GM12878 (cell line): ENCODE results near the gene GPR171. TPM values are rescaled to one million over a fixed set of nuclear protein-coding genes. Genes with fewer than 3 reads are reported as not detected.

Experiments used
- ATAC-seq: fragments of 200-7000 bp; cut with Tn5 transposase; 3 replicates; pipeline ENCODE4 v1.9.1; 2020; ENCODE audit warnings: mild to moderate bottlenecking, moderate library complexity
- BruUV-seq: library from RNA; stranded (reverse); fragments of 400-500 nt; replicated peaks from 2 replicates; lab custom pipeline; 2021; lab: Mats Ljungman, UMichigan
- CTCF ChIA-PET: fragments of 300-600 bp; sonication (Branson Sonifier 250); formaldehyde crosslinking; extraction: SDS; loops from one replicate; lab custom pipeline; 2021; ENCODE audit warnings: inconsistent platforms; lab: Yijun Ruan, JAX
- POLR2A ChIA-PET: fragments of 350-600 bp; formaldehyde crosslinking; extraction: SDS; loops from one replicate; lab custom pipeline; 2021; ENCODE audit warnings: inconsistent platforms; lab: Charles Lee
- RAD21 ChIA-PET: fragments of 300-600 bp; sonication (Branson Sonifier 250); formaldehyde crosslinking; loops from one replicate; lab custom pipeline; 2023; ENCODE audit warnings: antibody characterized with exemption; ENCODE audit not compliant: unreplicated experiment; lab: Charles Lee
- SMC1A ChIA-PET: fragments of 300-600 bp; sonication (Branson Sonifier 250); formaldehyde crosslinking; loops from one replicate; lab custom pipeline; 2023; ENCODE audit not compliant: unreplicated experiment, uncharacterized antibody; lab: Charles Lee
- DNase-seq: peaks from one replicate; pipeline ENCODE4 v3.0.0-alpha.2; 2011; ENCODE audit warnings: low read depth, low spot score
- FAIRE-seq: peaks from 3 replicates; lab custom pipeline; 2011; peaks lifted over from hg19 to GRCh38; lab: Jason Lieb, UNC
- H2AFZ ChIP-seq: 2 replicates; pipeline ENCODE4 v1.6.0; 2011; ENCODE audit warnings: low read depth, low read length, control low read depth; ENCODE audit not compliant: control insufficient read depth
- H3K27ac ChIP-seq: 2 replicates; pipeline ENCODE4 v1.5.1; 2011; ENCODE audit warnings: control low read depth; ENCODE audit not compliant: control insufficient read depth, insufficient read depth
- H3K27me3 ChIP-seq, 2 experiments: replicated peaks in 1 of 2; 2 replicates each; pipeline versions ENCODE4 v1.6.0 to v1.6.1; 2011; ENCODE audit warnings: low read length in 1 of 2; ENCODE audit not compliant: control insufficient read depth in 2 of 2, insufficient read depth in 2 of 2
- H3K36me3 ChIP-seq, 2 experiments: 2 replicates each; pipeline ENCODE4 v1.5.1; 2011; ENCODE audit warnings: low read length in 1 of 2; ENCODE audit not compliant: control insufficient read depth in 2 of 2, insufficient read depth in 2 of 2
- H3K4me1 ChIP-seq: 2 replicates; pipeline ENCODE4 v1.6.1; 2011; ENCODE audit warnings: mild to moderate bottlenecking, low read length, moderate library complexity, mixed read lengths; ENCODE audit not compliant: control insufficient read depth, insufficient read depth
- H3K4me2 ChIP-seq: 2 replicates; pipeline ENCODE4 v1.6.0; 2011; ENCODE audit warnings: control low read depth; ENCODE audit not compliant: control insufficient read depth, insufficient read depth
- H3K4me3 ChIP-seq: fragments of 200-600 bp; sonication (generic); 2 replicates; pipeline ENCODE4 v1.5.1; 2016
- H3K79me2 ChIP-seq: 2 replicates; pipeline ENCODE4 v1.6.0; 2011; ENCODE audit warnings: low read length; ENCODE audit not compliant: control insufficient read depth, insufficient read depth
- H3K9ac ChIP-seq: 2 replicates; pipeline ENCODE4 v1.8.0; 2011; ENCODE audit warnings: low read length, control low read depth, mixed read lengths; ENCODE audit not compliant: control insufficient read depth, insufficient read depth
- H3K9me3 ChIP-seq: replicated peaks from 3 replicates; pipeline ENCODE4 v1.5.1; 2011; ENCODE audit warnings: mild to moderate bottlenecking, low read length; ENCODE audit not compliant: control insufficient read depth, insufficient read depth
- H4K20me1 ChIP-seq: 2 replicates; pipeline ENCODE4 v1.6.0; 2011; ENCODE audit not compliant: control insufficient read depth, insufficient read depth
- BACH1 ChIP-seq: fragments of 450-650 bp; IDR thresholded peaks from 2 replicates; pipeline ENCODE4 v1.6.1; 2017; ENCODE audit warnings: mild to moderate bottlenecking, borderline replicate concordance
- BCL11A ChIP-seq: IDR thresholded peaks from 2 replicates; pipeline ENCODE4 v1.6.1; 2011; ENCODE audit warnings: low read depth, low read length
- BCL3 ChIP-seq: IDR thresholded peaks from 2 replicates; pipeline ENCODE4 v1.6.1; 2011; ENCODE audit warnings: borderline replicate concordance, low read depth, mild to moderate bottlenecking, moderate library complexity, low read length; ENCODE audit not compliant: insufficient read depth, poor library complexity, severe bottlenecking
- CUX1 ChIP-seq: IDR thresholded peaks from 2 replicates; pipeline ENCODE4 v1.6.1; 2012; ENCODE audit warnings: improper control_type of control experiment, low read depth, low read length; ENCODE audit not compliant: insufficient replicate concordance
- E2F8 ChIP-seq: fragments of 450-650 bp; IDR thresholded peaks from 2 replicates; pipeline ENCODE4 v1.6.1; 2018; ENCODE audit warnings: mild to moderate bottlenecking, low read depth, moderate library complexity; ENCODE audit not compliant: partially characterized antibody
- EP300 ChIP-seq, 2 experiments: fragments of 150-350 bp in 1 of 2; IDR thresholded peaks; 2 replicates each; pipeline ENCODE4 v1.6.1; 2011 to 2012; ENCODE audit warnings: low read depth in 2 of 2, low read length in 2 of 2, borderline replicate concordance in 1 of 2, improper control_type of control experiment in 1 of 2, inconsistent platforms in 1 of 2; ENCODE audit not compliant: control insufficient read depth in 1 of 2
- IKZF1 ChIP-seq: fragments of 450-650 bp; conservative IDR thresholded peaks from 2 replicates; pipeline ENCODE4 v1.6.1; 2017; ENCODE audit warnings: antibody characterized with exemption, mild to moderate bottlenecking
- PAX8 ChIP-seq: fragments of 450-650 bp; IDR thresholded peaks from 2 replicates; pipeline ENCODE4 v1.6.1; 2017; ENCODE audit warnings: mild to moderate bottlenecking, moderate library complexity
- RUNX3 ChIP-seq: IDR thresholded peaks from 2 replicates; pipeline ENCODE4 v1.6.1; 2012; ENCODE audit warnings: low read length, inconsistent platforms
- SIN3A ChIP-seq: IDR thresholded peaks from 2 replicates; pipeline ENCODE4 v1.6.1; 2012; ENCODE audit warnings: low read depth, low read length, improper control_type of control experiment
- WRNIP1 ChIP-seq: IDR thresholded peaks from 2 replicates; pipeline ENCODE4 v1.6.1; 2011; ENCODE audit warnings: low read depth, low read length, improper control_type of control experiment, borderline replicate concordance
- ZBTB33 ChIP-seq: fragments of 450-650 bp; IDR thresholded peaks from 2 replicates; pipeline ENCODE4 v1.6.1; 2017; ENCODE audit warnings: mild to moderate bottlenecking
- WGBS: methylation state at CpG from one replicate; pipeline ENCODE4 v1.1.6; 2016; ENCODE audit warnings: low lambda C conversion rate; ENCODE audit not compliant: insufficient replicate concordance, insufficient coverage; ENCODE audit errors: missing lambda C conversion rate; 5-methylcytosine and 5-hydroxymethylcytosine counted together
- in situ Hi-C: fragments of 300-500 bp; cut with MboI; formaldehyde crosslinking; loops from 9 replicates; pipeline ENCODE4 v1.14.3; 2018; ENCODE audit warnings: mixed read lengths
- intact Hi-C: fragments of 100-400 bp; cut with micrococcal nuclease; formaldehyde crosslinking; loops from one replicate; pipeline ENCODE4 v1.14.2; 2022; ENCODE audit not compliant: unreplicated experiment
- polyA plus RNA-seq, 11 experiments: library from polyadenylated mRNA; depleted of rRNA in 4 of 11; unstranded in 6 of 11; stranded (reverse) in 5 of 11; fragments of >200 nt; fragmentation: Nextera tagmentation in 4 of 11; fragmentation: Illumina TruSeq in 1 of 11; extraction: Ambion mirVana in 4 of 11; extraction: Trizol in 1 of 11; gene quantifications; 1 replicate in 1 of 11; 2 replicates in 10 of 11; pipeline versions ENCODE4 v1.2.1 to v1.2.3, GENCODE V29; 2011 to 2016; ENCODE audit warnings: inconsistent platforms in 2 of 11, missing spikeins in 2 of 11, low read depth in 1 of 11
- total RNA-seq, 4 experiments: library from RNA; depleted of rRNA in 3 of 4; stranded (reverse); fragments of >200 nt in 3 of 4; fragmentation: Illumina TruSeq in 1 of 4; extraction: Trizol in 1 of 4; gene quantifications; 2 replicates each; pipeline versions ENCODE4 v1.2.1 to v1.2.3, GENCODE V29; 2013 to 2021

Gene GPR171
- total and polyA plus RNA-seq, 10 of the 15 experiments (the other 5 are each of a cell fraction or from before 2014, with no cell fraction given): 0.05 to 0.07 TPM; not detected in 8

DNA sequence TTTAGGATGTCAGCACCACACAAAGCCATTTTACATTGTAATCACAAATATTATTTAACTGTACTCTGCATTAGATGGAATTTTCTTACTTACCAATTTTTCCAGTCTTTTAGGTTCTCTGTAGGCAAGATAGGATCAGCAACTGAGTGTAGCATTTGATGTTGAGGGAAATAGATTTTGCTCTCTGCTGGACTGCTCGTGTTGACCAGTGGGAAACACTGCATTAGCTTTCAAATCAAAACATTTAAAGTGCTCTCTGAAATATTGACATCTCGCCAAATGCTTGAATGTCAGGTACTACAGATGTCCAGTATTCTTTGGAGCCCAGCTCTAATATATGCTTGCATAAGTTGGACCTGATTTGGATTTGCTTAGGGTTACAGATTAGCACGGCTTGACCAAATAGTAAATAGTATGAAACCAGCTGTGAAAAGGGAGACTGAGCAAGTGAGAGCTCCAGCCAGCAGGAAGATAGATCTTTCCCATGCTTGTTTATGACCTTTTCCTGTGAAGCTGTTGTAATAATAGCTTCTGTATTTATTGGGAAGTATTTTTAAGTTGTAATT lies 45.8 kb upstream of the GPR171 start:
- no peaks in the 10 kb centered on the region for H3K36me3 ChIP-seq
- H3K27ac ChIP-seq: no peak overlapping the region
- in situ Hi-C loops (no loop called here), intact Hi-C loops (no loop called here)
- RAD21 ChIA-PET: no interaction called here
- H4K20me1 ChIP-seq: no peaks in the 10 kb centered on the region
- H3K79me2 ChIP-seq: no peaks in the 10 kb centered on the region
- no peak overlapping the region for H3K4me3 ChIP-seq
- DNase-seq: no peak
- no peaks in the 10 kb centered on the region for H3K4me1 ChIP-seq
- peaks cover 0 to 2% of the 10 kb centered on the region in 2 experiments; a peak in 1 of 4 replicates for H3K27me3 ChIP-seq
- no peak for FAIRE-seq
- SMC1A ChIA-PET: interaction anchor here (1.3 kb wide), 1 partner anchor 43 kb away, joined by 4 read pairs; no protein-coding TSS in a partner anchor
- POLR2A ChIA-PET: no interaction called here
- no peaks in the 10 kb centered on the region for H3K9me3 ChIP-seq
- H2AFZ ChIP-seq: no peak overlapping the region
- WGBS: 12% methylated on average over 3 of the region's 3 CpGs
- no TSS peak for BruUV-seq
- no peak overlapping the region for H3K9ac ChIP-seq
- CTCF ChIA-PET: interaction anchor here (0.7 to 1.4 kb wide), 3 partner anchors 9 to 20 kb away, joined by 3 to 7 read pairs (median 4); no protein-coding TSS in a partner anchor
- ATAC-seq: no peak
- no peak overlapping the region for H3K4me2 ChIP-seq
- no peak for TF ChIP-seq SIN3A
- no peak for TF ChIP-seq WRNIP1
- no peak for TF ChIP-seq ZBTB33
- no peak for TF ChIP-seq BCL11A
- no peak for TF ChIP-seq PAX8
- no peak for TF ChIP-seq IKZF1
- TF ChIP-seq CUX1: no peak
- no peak for TF ChIP-seq E2F8
- no peak for TF ChIP-seq RUNX3
- no peak for TF ChIP-seq EP300 (IDR thresholded peaks at IDR 0.05; ENCODE audit: borderline replicate concordance in 1 of 2, control insufficient read depth in 1 of 2, low read depth in 2 of 2, low read length in 2 of 2)
- no peak for TF ChIP-seq BCL3
- no peak for TF ChIP-seq BACH1
